ENCODE results near the gene CPT1B. TPM values are rescaled to one million over a fixed set of nuclear protein-coding genes. Genes with fewer than 3 reads are reported as not detected.
"Not testable (repeated sequence)": the region's sequence is repeated elsewhere in the genome, so short reads cannot be mapped to it uniquely, and the experiment has no call there.

CPT1B gene
- total RNA-seq, 5 donors from 2014 or later (not counting 1 experiment from before 2014, with no cell fraction given) = 61.9 to 113 (median 94.5) TPM

DNA sequence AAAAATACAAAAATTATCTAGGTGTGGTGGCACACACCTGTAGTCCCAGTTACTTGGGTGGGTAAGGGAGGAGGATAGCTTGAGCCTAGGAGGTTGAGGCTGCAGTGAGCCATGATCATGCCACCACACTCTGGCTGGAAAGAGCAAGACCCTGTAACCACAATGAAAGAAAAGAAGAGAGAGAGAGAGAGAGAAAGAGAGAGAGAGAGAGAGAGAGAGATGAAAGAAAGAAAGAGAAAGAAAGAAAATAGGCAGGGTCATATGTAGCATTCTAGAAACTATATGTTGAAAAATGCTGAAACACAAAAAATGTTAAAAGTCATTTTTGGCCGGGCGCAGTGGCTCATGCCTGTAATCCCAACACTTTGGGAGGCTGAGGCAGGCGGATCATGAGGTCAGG is 36.1 kb upstream of the CPT1B start:
- ATAC-seq (replicated peaks in 1 of 4); H3K36me3 Mint-ChIP-seq; H3K27ac ChIP-seq (ENCODE audit: low read length); DNase-seq; POLR2A ChIA-PET; H3K4me3 Mint-ChIP-seq; H3K4me3 ChIP-seq (ENCODE audit: control insufficient read depth in 1 of 2, extremely low read depth in 1 of 2, low read length in 1 of 2); H3K36me3 ChIP-seq (ENCODE audit: control insufficient read depth in 2 of 2, extremely low read depth in 1 of 2, insufficient read depth in 1 of 2, low read length in 1 of 2); H3K9me3 Mint-ChIP-seq; H3K4me1 ChIP-seq (ENCODE audit: control insufficient read depth in 1 of 2, extremely low read depth in 1 of 2, insufficient read depth in 2 of 2, low read length in 2 of 2); H3K27ac Mint-ChIP-seq; H3K4me1 Mint-ChIP-seq; H3K9me3 ChIP-seq: not testable (repeated sequence)
- peaks cover 0 to 33% of the 10 kb centered on the region in 2 experiments for H3K27me3 ChIP-seq (replicated peaks in 1 of 2; ENCODE audit: control insufficient read depth in 2 of 2, extremely low read depth in 1 of 2, insufficient read depth in 2 of 2, low read length in 1 of 2)
- WGBS (ENCODE audit: insufficient coverage) = no CpG with 5 or more reads among the region's 3 CpGs
- H3K27me3 Mint-ChIP-seq = peaks cover 13 to 18% of the 10 kb centered on the region in 2 donors
- CTCF ChIA-PET = interaction anchor here in 1 of 2 donors (0.6 kb wide), 2 partner anchors 32 to 523 kb away, joined by 3 to 5 read pairs; no protein-coding TSS in a partner anchor

DNA sequence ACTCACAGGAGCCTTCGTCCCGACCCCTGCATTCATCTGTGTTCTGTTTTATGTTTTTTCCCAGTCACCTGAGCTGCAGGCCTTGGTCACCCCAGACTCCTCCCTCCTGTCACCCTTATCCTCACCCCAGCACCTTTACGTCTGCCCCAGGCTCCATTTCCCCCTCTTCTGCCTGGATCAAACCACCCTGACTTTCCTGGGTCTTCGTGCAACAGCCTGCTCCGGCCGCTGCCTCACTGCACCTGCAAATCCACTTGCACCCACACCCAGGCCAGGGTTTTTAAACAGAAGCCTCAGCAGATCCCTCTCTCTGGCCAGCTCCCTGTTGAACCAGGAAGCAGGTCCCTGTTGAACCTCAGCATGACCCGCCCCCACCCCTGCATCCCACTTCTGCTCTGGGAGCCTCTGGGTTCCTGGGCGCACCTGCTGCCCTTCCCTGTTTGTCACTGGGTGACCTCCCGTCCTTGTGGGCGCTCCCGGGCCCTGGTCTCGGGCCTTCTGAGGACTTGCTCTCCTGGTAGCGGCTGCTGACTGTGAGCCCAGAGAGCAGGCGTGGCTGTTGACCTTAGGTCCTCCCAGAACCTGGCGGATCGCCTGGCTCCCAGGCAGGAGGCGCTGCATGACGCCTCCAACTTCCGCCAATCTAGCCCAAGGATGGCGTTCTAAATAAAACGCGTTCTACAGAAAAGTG is 35.2 kb upstream of the CPT1B start:
- H3K27me3 Mint-ChIP-seq = peaks cover 13 to 24% of the 10 kb centered on the region in 2 donors
- WGBS (ENCODE audit: insufficient coverage) = 89% methylated on average over 16 of the region's 22 CpGs
- Histone ChIP-seq H3K4me3 (ENCODE audit: control insufficient read depth in 1 of 2, extremely low read depth in 1 of 2, low read length in 1 of 2) (no peak overlapping the region), H3K27ac (ENCODE audit: low read length) (no peak overlapping the region), H3K9me3 (no peaks in the 10 kb centered on the region), H3K27me3 (replicated peaks in 1 of 2; ENCODE audit: control insufficient read depth in 2 of 2, extremely low read depth in 1 of 2, insufficient read depth in 2 of 2, low read length in 1 of 2) (peaks cover 0 to 34% of the 10 kb centered on the region in 2 experiments), H3K4me1 (ENCODE audit: control insufficient read depth in 1 of 2, extremely low read depth in 1 of 2, insufficient read depth in 2 of 2, low read length in 2 of 2) (no peaks in the 10 kb centered on the region), H3K36me3 (ENCODE audit: control insufficient read depth in 2 of 2, extremely low read depth in 1 of 2, insufficient read depth in 1 of 2, low read length in 1 of 2) (no peaks in the 10 kb centered on the region)
- H3K36me3 Mint-ChIP-seq = no peaks in the 10 kb centered on the region
- H3K4me1 Mint-ChIP-seq = peaks cover 4 to 7% (median 6%) of the 10 kb centered on the region in 3 donors
- H3K4me3 Mint-ChIP-seq = no peak overlapping the region
- DNase-seq (no peak), ATAC-seq (replicated peaks in 1 of 4) (no peak)
- ChIA-PET POLR2A (no interaction called here), CTCF (no interaction called here)
- H3K27ac Mint-ChIP-seq = no peak overlapping the region
- no peaks in the 10 kb centered on the region for H3K9me3 Mint-ChIP-seq

DNA sequence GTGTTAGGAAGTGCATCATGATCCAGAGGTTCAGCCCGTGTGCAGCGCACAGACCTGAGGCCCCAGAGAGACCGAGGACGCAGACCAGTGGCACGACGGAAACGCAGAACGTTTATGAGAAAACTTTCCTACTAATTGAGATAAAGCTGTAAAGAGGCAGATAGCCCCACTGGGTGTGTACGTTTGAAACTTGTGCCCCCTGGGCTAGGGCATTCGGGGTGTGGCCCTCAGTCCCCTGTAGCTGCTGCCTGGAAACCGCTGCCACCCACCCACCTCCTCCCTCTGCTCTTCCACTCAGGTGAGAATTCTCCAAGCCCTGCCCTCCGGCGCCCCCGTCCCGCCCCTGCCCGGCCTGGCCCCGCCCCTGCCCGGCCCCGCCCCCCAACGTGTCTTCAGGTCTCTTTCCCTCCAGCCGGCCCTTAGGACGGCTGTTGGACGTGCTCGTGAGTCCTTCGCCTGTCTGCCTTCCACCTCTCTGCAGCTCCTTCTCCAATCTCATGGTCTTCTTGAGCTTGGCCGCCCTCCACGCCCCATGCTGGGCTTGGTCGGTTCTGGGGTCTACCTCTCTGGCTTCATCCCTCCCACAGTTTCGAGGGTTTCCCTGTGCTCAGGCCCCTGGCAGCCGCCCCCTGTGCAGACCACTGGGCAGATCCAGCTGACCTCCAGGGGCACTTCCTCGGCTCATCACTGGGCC is 34.4 kb upstream of the CPT1B start:
- Histone ChIP-seq H3K4me1 (ENCODE audit: control insufficient read depth in 1 of 2, extremely low read depth in 1 of 2, insufficient read depth in 2 of 2, low read length in 2 of 2) (no peaks in the 10 kb centered on the region), H3K27me3 (replicated peaks in 1 of 2; ENCODE audit: control insufficient read depth in 2 of 2, extremely low read depth in 1 of 2, insufficient read depth in 2 of 2, low read length in 1 of 2) (peaks cover 0 to 39% of the 10 kb centered on the region in 2 experiments), H3K36me3 (ENCODE audit: control insufficient read depth in 2 of 2, extremely low read depth in 1 of 2, insufficient read depth in 1 of 2, low read length in 1 of 2) (no peaks in the 10 kb centered on the region), H3K27ac (ENCODE audit: low read length) (no peak overlapping the region), H3K9me3 (no peaks in the 10 kb centered on the region), H3K4me3 (ENCODE audit: control insufficient read depth in 1 of 2, extremely low read depth in 1 of 2, low read length in 1 of 2) (no peak overlapping the region)
- peaks cover 4 to 7% (median 6%) of the 10 kb centered on the region in 3 donors for H3K4me1 Mint-ChIP-seq
- no peak overlapping the region for H3K4me3 Mint-ChIP-seq
- peaks cover 17 to 26% of the 10 kb centered on the region in 2 donors for H3K27me3 Mint-ChIP-seq
- ChIA-PET CTCF (interaction anchor here in 1 of 2 donors (0.8 kb wide), 1 partner anchor 9 kb away, joined by 3 read pairs; no protein-coding TSS in a partner anchor), POLR2A (no interaction called here)
- peak in 3 of 4 experiments; percentile 42 to 52 (median 49) for ATAC-seq (replicated peaks in 1 of 4)
- no peak for DNase-seq
- H3K36me3 Mint-ChIP-seq = no peaks in the 10 kb centered on the region
- no peak overlapping the region for H3K27ac Mint-ChIP-seq
- WGBS (ENCODE audit: insufficient coverage) = 54% methylated on average over 11 of the region's 31 CpGs
- H3K9me3 Mint-ChIP-seq = no peaks in the 10 kb centered on the region

DNA sequence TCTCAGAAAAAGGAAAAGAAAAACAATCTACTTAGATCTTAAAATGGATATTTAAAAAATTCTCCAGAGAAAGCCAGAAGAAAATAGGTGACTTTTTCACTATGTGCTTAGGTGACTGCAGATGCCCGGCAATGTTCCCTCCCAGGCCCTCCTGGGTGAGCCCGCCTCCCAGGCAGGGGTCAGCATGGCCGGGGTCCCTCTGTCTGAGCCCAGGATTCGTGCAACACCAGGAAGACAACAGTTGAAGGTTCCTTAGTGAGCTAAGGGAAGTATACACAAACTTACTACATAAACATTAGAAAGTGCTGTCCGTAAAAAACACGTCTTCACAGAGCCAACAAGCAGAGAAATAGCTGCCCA is 33.9 kb upstream of the CPT1B start:
- POLR2A ChIA-PET = no interaction called here
- H3K9me3 ChIP-seq = no peaks in the 10 kb centered on the region
- no peak overlapping the region for H3K27ac Mint-ChIP-seq

DNA sequence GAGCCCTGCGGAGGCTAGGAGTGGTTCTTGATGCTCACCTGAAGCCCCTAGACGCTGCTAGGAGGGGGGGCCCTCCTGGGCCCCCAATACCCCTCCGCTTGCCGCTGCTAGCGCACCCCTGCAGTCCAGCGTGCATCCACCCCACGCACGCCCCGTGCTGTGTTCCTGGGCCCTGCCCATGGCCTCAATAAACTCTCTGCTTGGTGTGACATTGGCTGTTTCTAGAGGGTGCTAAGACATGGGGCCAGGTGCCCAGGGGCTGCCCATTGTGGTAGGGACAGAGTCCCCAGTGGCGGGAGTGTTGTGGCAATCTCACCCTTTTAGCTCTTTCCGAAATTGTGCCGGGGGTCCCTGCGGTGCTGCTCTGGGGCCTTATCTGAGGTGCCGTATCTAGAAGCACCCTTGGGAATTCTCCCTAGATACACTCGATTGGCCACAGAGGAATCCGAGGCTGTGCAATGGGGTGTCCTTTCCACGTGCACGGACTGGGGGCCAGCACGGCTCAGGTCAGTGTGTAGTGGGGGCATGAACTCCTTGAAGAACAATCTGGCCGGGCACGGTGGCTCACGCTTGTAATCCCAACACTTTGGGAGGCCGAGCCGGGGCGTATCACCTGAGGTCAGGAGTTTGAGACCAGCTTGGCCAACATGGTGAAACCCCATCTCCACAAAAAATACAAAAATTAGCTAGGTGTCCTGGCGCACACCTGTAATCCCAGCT is 33.3 kb upstream of the CPT1B start:
- no peak overlapping the region for H3K4me3 Mint-ChIP-seq
- Histone ChIP-seq H3K27ac (ENCODE audit: low read length) (no peak overlapping the region), H3K4me3 (ENCODE audit: control insufficient read depth in 1 of 2, extremely low read depth in 1 of 2, low read length in 1 of 2) (no peak overlapping the region), H3K36me3 (ENCODE audit: control insufficient read depth in 2 of 2, extremely low read depth in 1 of 2, insufficient read depth in 1 of 2, low read length in 1 of 2) (no peaks in the 10 kb centered on the region), H3K27me3 (replicated peaks in 1 of 2; ENCODE audit: control insufficient read depth in 2 of 2, extremely low read depth in 1 of 2, insufficient read depth in 2 of 2, low read length in 1 of 2) (peaks cover 0 to 51% of the 10 kb centered on the region in 2 experiments), H3K9me3 (no peaks in the 10 kb centered on the region), H3K4me1 (ENCODE audit: control insufficient read depth in 1 of 2, extremely low read depth in 1 of 2, insufficient read depth in 2 of 2, low read length in 2 of 2) (no peaks in the 10 kb centered on the region)
- no peaks in the 10 kb centered on the region for H3K9me3 Mint-ChIP-seq
- peaks cover 4 to 7% (median 6%) of the 10 kb centered on the region in 3 donors for H3K4me1 Mint-ChIP-seq
- no peaks in the 10 kb centered on the region for H3K36me3 Mint-ChIP-seq
- WGBS (ENCODE audit: insufficient coverage) = 86% methylated on average over 23 of the region's 26 CpGs
- H3K27me3 Mint-ChIP-seq = peaks cover 25 to 36% of the 10 kb centered on the region in 2 donors
- DNase-seq (no peak), ATAC-seq (replicated peaks in 1 of 4) (no peak)
- ChIA-PET POLR2A (no interaction called here), CTCF (no interaction called here)
- no peak overlapping the region for H3K27ac Mint-ChIP-seq

More for the DNA sequence above, 33.9 kb upstream of the CPT1B start:
- CTCF ChIA-PET = interaction anchor here in 1 of 2 donors (0.8 kb wide), 1 partner anchor 9 kb away, joined by 3 read pairs; no protein-coding TSS in a partner anchor
- DNase-seq = no peak
- Histone ChIP-seq H3K4me1 (ENCODE audit: control insufficient read depth in 1 of 2, extremely low read depth in 1 of 2, insufficient read depth in 2 of 2, low read length in 2 of 2) (no peaks in the 10 kb centered on the region), H3K27me3 (replicated peaks in 1 of 2; ENCODE audit: control insufficient read depth in 2 of 2, extremely low read depth in 1 of 2, insufficient read depth in 2 of 2, low read length in 1 of 2) (peaks cover 0 to 44% of the 10 kb centered on the region in 2 experiments), H3K27ac (ENCODE audit: low read length) (no peak overlapping the region), H3K36me3 (ENCODE audit: control insufficient read depth in 2 of 2, extremely low read depth in 1 of 2, insufficient read depth in 1 of 2, low read length in 1 of 2) (no peaks in the 10 kb centered on the region), H3K4me3 (ENCODE audit: control insufficient read depth in 1 of 2, extremely low read depth in 1 of 2, low read length in 1 of 2) (no peak overlapping the region)
- ATAC-seq (replicated peaks in 1 of 4) = no peak
- H3K4me1 Mint-ChIP-seq = peaks cover 4 to 7% (median 6%) of the 10 kb centered on the region in 3 donors
- no peaks in the 10 kb centered on the region for H3K9me3 Mint-ChIP-seq
- no peak overlapping the region for H3K4me3 Mint-ChIP-seq
- WGBS (ENCODE audit: insufficient coverage) = 73% methylated on average over 4 of the region's 6 CpGs
- H3K27me3 Mint-ChIP-seq = peaks cover 22 to 31% of the 10 kb centered on the region in 2 donors
- no peaks in the 10 kb centered on the region for H3K36me3 Mint-ChIP-seq

DNA sequence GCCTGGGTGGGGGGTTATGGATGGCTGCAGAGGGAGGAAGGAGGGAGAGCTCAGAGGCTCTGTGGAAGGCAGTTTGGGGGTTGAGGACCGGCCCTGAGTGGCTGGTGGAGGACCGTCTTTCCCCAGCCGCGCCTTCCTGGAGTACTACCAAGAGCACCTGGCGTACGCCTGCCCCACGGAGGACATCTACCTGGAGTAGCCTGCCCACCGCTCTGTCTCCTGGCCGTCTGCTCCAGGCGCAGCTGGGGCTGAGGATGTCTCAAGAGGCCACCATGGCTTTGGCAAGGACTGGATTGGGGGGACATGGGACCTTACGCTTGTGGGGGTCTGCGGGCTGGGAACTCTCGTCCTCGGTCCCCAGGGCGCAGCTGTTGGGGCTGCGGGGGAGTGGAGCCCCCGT is 32.4 kb upstream of the CPT1B start:
- Mint-ChIP-seq H3K4me1 (peaks cover 4 to 7% (median 6%) of the 10 kb centered on the region in 3 donors), H3K27ac (no peak overlapping the region), H3K36me3 (no peaks in the 10 kb centered on the region), H3K27me3 (peaks cover 25 to 45% of the 10 kb centered on the region in 2 donors), H3K4me3 (no peak overlapping the region), H3K9me3 (no peaks in the 10 kb centered on the region)
- ATAC-seq (replicated peaks in 1 of 4) (no peak), DNase-seq (no peak)
- H3K4me1 ChIP-seq (ENCODE audit: control insufficient read depth in 1 of 2, extremely low read depth in 1 of 2, insufficient read depth in 2 of 2, low read length in 2 of 2) = no peaks in the 10 kb centered on the region
- WGBS (ENCODE audit: insufficient coverage) = 91% methylated on average over 8 of the region's 17 CpGs
- POLR2A ChIA-PET = no interaction called here
- H3K36me3 ChIP-seq (ENCODE audit: control insufficient read depth in 2 of 2, extremely low read depth in 1 of 2, insufficient read depth in 1 of 2, low read length in 1 of 2) = no peaks in the 10 kb centered on the region
- H3K4me3 ChIP-seq (ENCODE audit: control insufficient read depth in 1 of 2, extremely low read depth in 1 of 2, low read length in 1 of 2) = no peak overlapping the region
- no peaks in the 10 kb centered on the region for H3K9me3 ChIP-seq
- H3K27me3 ChIP-seq (replicated peaks in 1 of 2; ENCODE audit: control insufficient read depth in 2 of 2, extremely low read depth in 1 of 2, insufficient read depth in 2 of 2, low read length in 1 of 2) = peaks cover 0 to 60% of the 10 kb centered on the region in 2 experiments
- CTCF ChIA-PET = no interaction called here
- H3K27ac ChIP-seq (ENCODE audit: low read length) = no peak overlapping the region

Measured in T-cell (primary cell).